ENCODE data around the gene AURKA.

GRCh38 chr20:56360908-56361205, 31.2 kb downstream of the AURKA start:
- TF ChIP-seq REST (IDR thresholded peaks at IDR 0.05; ENCODE audit: unreplicated experiment) (no peak), EZH2phosphoT487 (IDR thresholded peaks at IDR 0.05; ENCODE audit: unreplicated experiment) (no peak), JUNB (IDR thresholded peaks at IDR 0.05; ENCODE audit: unreplicated experiment) (no peak), POLR2AphosphoS5 (IDR thresholded peaks at IDR 0.05; ENCODE audit: low read depth) (no peak), CTCF (conservative IDR thresholded peaks at IDR 0.05; ENCODE audit: low read depth in 2 of 2) (no peak), EZH2 (IDR thresholded peaks at IDR 0.05; ENCODE audit: low read depth, unreplicated experiment) (no peak), STAT1 (IDR thresholded peaks at IDR 0.05; ENCODE audit: unreplicated experiment) (no peak), CREB1 (CRISPR knock-in tag; IDR thresholded peaks at IDR 0.05; ENCODE audit: low read depth) (no peak), NANOG (IDR thresholded peaks at IDR 0.05; ENCODE audit: borderline replicate concordance) (no peak), ZNF114 (CRISPR knock-in tag; IDR thresholded peaks at IDR 0.05) (no peak), ZNF331 (CRISPR knock-in tag; IDR thresholded peaks at IDR 0.05; ENCODE audit: low read depth) (no peak), ETS1 (IDR thresholded peaks at IDR 0.05) (no peak), ZNF462 (CRISPR knock-in tag; IDR thresholded peaks at IDR 0.05) (no peak)
